GM12872 (cell line): Measurements from ENCODE around the gene APLP1.

Experiments used
- CTCF ChIP-seq: IDR thresholded peaks from 3 replicates; pipeline ENCODE4 v1.5.1; 2011; ENCODE audit warnings: low read depth, mild to moderate bottlenecking, low read length, moderate library complexity; ENCODE audit not compliant: insufficient read depth

The APLP1 gene

GRCh38 chr19:35841961-35842595 is 26.3 kb upstream of the APLP1 start:
- no peak for TF ChIP-seq CTCF

DNA sequence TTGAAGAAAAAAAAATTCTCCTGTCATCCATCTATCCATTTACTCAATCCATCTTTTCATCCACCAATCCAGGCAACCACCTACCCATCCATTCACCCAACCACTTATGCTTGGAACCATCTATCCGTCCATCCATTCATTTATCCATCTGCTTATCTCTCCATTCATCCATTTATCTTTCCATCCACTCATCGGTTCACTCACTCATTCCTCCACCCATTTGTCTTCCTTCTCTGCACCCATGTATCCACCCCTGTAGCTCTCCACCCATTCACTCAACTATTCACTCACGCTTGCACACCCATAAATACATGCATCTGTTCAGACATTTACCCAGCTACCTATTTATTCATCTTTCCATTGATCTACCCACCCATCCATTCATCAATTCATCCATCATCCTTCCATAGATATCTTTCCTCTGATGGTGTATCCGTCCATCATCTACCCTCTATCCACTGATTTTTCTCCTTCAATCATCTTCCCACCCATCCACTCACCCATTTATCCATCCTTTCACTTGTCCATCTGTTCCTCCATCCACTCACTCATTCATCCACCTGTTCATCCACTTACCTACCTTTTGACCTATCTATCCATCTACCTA is 25.6 kb upstream of the APLP1 start:
- TF ChIP-seq CTCF = no peak

GRCh38 chr19:35843676-35844481 is 24.5 kb upstream of the APLP1 start:
- no peak for TF ChIP-seq CTCF

GRCh38 chr19:35844482-35845214 is 23.7 kb upstream of the APLP1 start:
- TF ChIP-seq CTCF = no peak

- no peak for TF ChIP-seq CTCF
Measured at GRCh38 chr19:35845215-35846037, 22.9 kb upstream of the APLP1 start.

DNA sequence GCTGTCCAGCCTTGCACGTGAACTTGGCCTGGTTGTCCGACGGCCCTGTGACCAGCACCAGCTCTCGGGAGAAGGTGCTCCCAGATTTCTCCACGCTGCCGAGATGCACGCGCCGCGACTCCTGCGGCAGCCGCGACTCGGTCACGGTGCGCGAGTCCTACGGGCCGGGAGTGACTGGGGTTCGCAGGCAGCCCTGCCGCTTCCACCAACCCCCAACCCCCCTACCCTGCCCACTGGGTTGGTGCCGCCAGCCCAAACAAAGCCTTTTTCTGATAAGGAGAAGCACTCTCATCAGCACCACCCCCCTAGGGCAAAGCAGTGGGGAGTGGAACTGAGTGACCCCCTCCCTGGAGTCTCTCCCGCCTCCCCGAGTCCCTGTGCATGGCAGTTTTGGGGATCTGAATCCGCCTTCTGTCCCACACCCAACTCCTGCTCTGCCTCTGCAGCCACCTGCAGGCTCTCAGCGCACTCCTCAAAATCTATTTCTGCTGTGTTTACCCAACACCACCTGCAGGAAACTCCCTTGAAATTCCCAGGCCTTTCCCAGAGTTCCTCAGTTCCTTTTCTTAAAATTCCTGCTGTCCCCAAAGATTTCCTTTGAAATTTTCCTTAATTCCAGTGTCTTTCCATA is 22.2 kb upstream of the APLP1 start:
- TF ChIP-seq CTCF = no peak
